ENCODE data around the gene ADGRL1.

DNA sequence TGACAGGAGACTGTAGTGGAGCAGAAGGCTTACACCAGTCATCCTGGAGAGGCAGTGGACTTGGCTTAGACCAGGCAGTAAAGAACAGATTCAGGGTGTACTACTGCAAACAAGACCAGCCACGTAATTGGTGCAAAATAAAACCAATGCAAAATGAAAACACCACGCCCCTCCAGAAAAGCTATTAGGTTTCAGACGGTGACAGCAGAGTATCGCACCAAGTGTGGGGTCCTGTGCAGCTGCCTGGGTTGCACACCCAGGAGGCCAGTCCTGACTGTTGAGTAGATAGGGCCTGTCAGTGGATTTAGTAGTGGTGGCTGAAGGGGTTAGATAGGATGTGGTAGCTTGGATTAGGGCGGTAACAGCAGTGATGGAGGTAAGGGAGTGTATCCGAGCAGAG is 83.0 kb downstream of the ADGRL1 start:
- TF ChIP-seq EP300 (IDR thresholded peaks at IDR 0.05; ENCODE audit: borderline replicate concordance), result no peak
- no peak for TF ChIP-seq TCF12 (IDR thresholded peaks at IDR 0.05; ENCODE audit: low read depth)
- TF ChIP-seq, protein P1, sequence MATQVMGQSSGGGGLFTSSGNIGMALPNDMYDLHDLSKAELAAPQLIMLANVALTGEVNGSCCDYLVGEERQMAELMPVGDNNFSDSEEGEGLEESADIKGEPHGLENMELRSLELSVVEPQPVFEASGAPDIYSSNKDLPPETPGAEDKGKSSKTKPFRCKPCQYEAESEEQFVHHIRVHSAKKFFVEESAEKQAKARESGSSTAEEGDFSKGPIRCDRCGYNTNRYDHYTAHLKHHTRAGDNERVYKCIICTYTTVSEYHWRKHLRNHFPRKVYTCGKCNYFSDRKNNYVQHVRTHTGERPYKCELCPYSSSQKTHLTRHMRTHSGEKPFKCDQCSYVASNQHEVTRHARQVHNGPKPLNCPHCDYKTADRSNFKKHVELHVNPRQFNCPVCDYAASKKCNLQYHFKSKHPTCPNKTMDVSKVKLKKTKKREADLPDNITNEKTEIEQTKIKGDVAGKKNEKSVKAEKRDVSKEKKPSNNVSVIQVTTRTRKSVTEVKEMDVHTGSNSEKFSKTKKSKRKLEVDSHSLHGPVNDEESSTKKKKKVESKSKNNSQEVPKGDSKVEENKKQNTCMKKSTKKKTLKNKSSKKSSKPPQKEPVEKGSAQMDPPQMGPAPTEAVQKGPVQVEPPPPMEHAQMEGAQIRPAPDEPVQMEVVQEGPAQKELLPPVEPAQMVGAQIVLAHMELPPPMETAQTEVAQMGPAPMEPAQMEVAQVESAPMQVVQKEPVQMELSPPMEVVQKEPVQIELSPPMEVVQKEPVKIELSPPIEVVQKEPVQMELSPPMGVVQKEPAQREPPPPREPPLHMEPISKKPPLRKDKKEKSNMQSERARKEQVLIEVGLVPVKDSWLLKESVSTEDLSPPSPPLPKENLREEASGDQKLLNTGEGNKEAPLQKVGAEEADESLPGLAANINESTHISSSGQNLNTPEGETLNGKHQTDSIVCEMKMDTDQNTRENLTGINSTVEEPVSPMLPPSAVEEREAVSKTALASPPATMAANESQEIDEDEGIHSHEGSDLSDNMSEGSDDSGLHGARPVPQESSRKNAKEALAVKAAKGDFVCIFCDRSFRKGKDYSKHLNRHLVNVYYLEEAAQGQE (IDR thresholded peaks at IDR 0.05; ENCODE audit: low read depth), result no peak
- TF ChIP-seq, protein P2, sequence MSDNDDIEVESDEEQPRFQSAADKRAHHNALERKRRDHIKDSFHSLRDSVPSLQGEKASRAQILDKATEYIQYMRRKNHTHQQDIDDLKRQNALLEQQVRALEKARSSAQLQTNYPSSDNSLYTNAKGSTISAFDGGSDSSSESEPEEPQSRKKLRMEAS (IDR thresholded peaks at IDR 0.05), result no peak
- no peak for TF ChIP-seq YY1 (IDR thresholded peaks at IDR 0.05; ENCODE audit: low read depth)
- TF ChIP-seq CEBPB (IDR thresholded peaks at IDR 0.05), result no peak
- TF ChIP-seq FOXM1 (IDR thresholded peaks at IDR 0.05; ENCODE audit: borderline replicate concordance, low read depth), result no peak
- no peak for TF ChIP-seq EGR1 (IDR thresholded peaks at IDR 0.05)
- TF ChIP-seq TAF1 (IDR thresholded peaks at IDR 0.05; ENCODE audit: low read depth), result no peak
- TF ChIP-seq RAD21 (IDR thresholded peaks at IDR 0.05; ENCODE audit: low read depth), result no peak
- TF ChIP-seq, protein P3, sequence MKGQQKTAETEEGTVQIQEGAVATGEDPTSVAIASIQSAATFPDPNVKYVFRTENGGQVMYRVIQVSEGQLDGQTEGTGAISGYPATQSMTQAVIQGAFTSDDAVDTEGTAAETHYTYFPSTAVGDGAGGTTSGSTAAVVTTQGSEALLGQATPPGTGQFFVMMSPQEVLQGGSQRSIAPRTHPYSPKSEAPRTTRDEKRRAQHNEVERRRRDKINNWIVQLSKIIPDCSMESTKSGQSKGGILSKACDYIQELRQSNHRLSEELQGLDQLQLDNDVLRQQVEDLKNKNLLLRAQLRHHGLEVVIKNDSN (IDR thresholded peaks at IDR 0.05), result no peak
- TF ChIP-seq CREB1 (IDR thresholded peaks at IDR 0.05; ENCODE audit: low read depth), result no peak
- TF ChIP-seq NFIC (IDR thresholded peaks at IDR 0.05), result no peak
- no peak for TF ChIP-seq TEAD4 (IDR thresholded peaks at IDR 0.05)
